ENCODE data around the gene FOXS1. TPM values are rescaled to one million over a fixed set of nuclear protein-coding genes. Genes with fewer than 3 reads are reported as not detected.

The FOXS1 gene
- total RNA-seq, 1 experiment from 2014 or later: not detected

- Histone ChIP-seq H3K79me2 (ENCODE audit: low read length) (no peaks in the 10 kb centered on the region), H3K27ac (ENCODE audit: low read length) (no peak overlapping the region), H3K9me3 (ENCODE audit: low read length) (no peaks in the 10 kb centered on the region), H3K27me3 (ENCODE audit: low read length) (peaks cover 28% of the 10 kb centered on the region), H3F3A (ENCODE audit: low read length, unreplicated experiment) (no peaks in the 10 kb centered on the region), H4K20me1 (ENCODE audit: low read length) (no peaks in the 10 kb centered on the region), H3K4me3 (ENCODE audit: low read length) (no peak overlapping the region), H3K9me2 (replicated peaks; ENCODE audit: low read length) (no peaks in the 10 kb centered on the region), H2AFZ (ENCODE audit: low read length) (no peak overlapping the region), H3K4me2 (ENCODE audit: low read length) (no peak overlapping the region), H3K36me3 (ENCODE audit: low read depth, low read length) (no peaks in the 10 kb centered on the region), H3K9ac (ENCODE audit: low read length) (no peak overlapping the region), H3K4me1 (ENCODE audit: insufficient read depth, low read length) (0 out of 2 replicates have a peak, but pooled peaks cover 3% of the 10 kb centered on the region)
- CTCF ChIA-PET: interaction anchor here (0.6 to 2.3 kb wide), 5 partner anchors 28 to 205 kb away, joined by 3 to 23 read pairs (median 4); partner anchors contain the start of gene PDRG1
- no TSS peak for BruUV-seq (replicated peaks)
- ATAC-seq: peak; percentile 19; the same call in 1 of the 2 replicates
- POLR2A ChIA-PET (ENCODE audit: unreplicated experiment): no interaction called here
- TF ChIP-seq EZH2 (IDR thresholded peaks at IDR 0.05; ENCODE audit: low read length, unreplicated experiment): no peak
- TF ChIP-seq EZH2phosphoT487 (IDR thresholded peaks at IDR 0.05; ENCODE audit: borderline replicate concordance, low read length): no peak
- TF ChIP-seq, protein P1, sequence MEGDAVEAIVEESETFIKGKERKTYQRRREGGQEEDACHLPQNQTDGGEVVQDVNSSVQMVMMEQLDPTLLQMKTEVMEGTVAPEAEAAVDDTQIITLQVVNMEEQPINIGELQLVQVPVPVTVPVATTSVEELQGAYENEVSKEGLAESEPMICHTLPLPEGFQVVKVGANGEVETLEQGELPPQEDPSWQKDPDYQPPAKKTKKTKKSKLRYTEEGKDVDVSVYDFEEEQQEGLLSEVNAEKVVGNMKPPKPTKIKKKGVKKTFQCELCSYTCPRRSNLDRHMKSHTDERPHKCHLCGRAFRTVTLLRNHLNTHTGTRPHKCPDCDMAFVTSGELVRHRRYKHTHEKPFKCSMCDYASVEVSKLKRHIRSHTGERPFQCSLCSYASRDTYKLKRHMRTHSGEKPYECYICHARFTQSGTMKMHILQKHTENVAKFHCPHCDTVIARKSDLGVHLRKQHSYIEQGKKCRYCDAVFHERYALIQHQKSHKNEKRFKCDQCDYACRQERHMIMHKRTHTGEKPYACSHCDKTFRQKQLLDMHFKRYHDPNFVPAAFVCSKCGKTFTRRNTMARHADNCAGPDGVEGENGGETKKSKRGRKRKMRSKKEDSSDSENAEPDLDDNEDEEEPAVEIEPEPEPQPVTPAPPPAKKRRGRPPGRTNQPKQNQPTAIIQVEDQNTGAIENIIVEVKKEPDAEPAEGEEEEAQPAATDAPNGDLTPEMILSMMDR (conservative IDR thresholded peaks at IDR 0.05; ENCODE audit: low read depth, low read length): no peak
- peak; percentile 51 for DNase-seq
- intact Hi-C loops (cut with micrococcal nuclease): no loop called here
Measured at GRCh38 chr20:31851240-31851955, 6.0 kb upstream of the FOXS1 start.

DNA sequence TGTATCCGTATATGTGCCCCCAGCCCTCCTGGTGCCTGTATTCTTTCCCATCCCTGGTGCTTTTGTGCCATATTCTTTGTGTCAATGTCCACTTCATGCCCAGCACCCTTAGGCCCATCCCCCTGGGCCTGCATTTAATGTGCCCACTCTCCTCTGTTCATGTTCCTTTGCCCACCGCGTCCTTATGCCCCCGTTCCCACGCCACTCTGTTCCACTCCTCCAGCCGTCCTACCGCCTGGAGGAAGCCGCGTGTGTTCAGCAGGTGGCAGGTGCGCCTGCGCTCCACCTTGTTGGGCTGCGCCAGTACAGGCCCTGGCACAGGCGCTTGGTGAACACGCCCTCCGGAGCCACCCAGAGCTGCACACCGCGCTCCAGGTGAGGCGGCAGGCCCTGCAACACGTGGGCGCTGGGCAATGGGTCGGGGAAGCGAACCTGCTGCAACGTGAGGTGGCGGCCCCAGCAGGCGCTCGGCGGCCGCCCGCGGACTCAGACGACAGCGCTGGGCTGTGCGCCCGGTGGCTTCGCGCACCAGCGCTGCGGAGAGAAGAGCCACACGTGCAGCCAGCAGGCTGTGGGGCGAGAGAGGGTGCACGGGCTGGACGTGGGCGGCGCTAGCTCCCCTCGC is 4.0 kb upstream of the FOXS1 start:
- CTCF ChIA-PET: interaction anchor here (0.5 kb wide), 1 partner anchor 216 kb away, joined by 6 read pairs; no protein-coding TSS in a partner anchor
- Histone ChIP-seq H3K4me2 (ENCODE audit: low read length) (no peak overlapping the region), H3K27me3 (ENCODE audit: low read length) (peaks cover 12% of the 10 kb centered on the region), H2AFZ (ENCODE audit: low read length) (no peak overlapping the region), H3K36me3 (ENCODE audit: low read depth, low read length) (no peaks in the 10 kb centered on the region), H3F3A (ENCODE audit: low read length, unreplicated experiment) (no peaks in the 10 kb centered on the region), H3K79me2 (ENCODE audit: low read length) (no peaks in the 10 kb centered on the region), H3K4me3 (ENCODE audit: low read length) (no peak overlapping the region), H3K9me3 (ENCODE audit: low read length) (no peaks in the 10 kb centered on the region), H3K9me2 (replicated peaks; ENCODE audit: low read length) (no peaks in the 10 kb centered on the region), H3K9ac (ENCODE audit: low read length) (no peak overlapping the region), H3K27ac (ENCODE audit: low read length) (no peak overlapping the region), H3K4me1 (ENCODE audit: insufficient read depth, low read length) (0 out of 2 replicates have a peak, but pooled peaks cover 3% of the 10 kb centered on the region), H4K20me1 (ENCODE audit: low read length) (no peaks in the 10 kb centered on the region)
- BruUV-seq (replicated peaks): no TSS peak
- intact Hi-C loops (cut with micrococcal nuclease): no loop called here
- peak; percentile 4 for DNase-seq
- POLR2A ChIA-PET (ENCODE audit: unreplicated experiment): no interaction called here
- peak; percentile 9; the same call in 1 of the 2 replicates for ATAC-seq
- TF ChIP-seq EZH2phosphoT487 (IDR thresholded peaks at IDR 0.05; ENCODE audit: borderline replicate concordance, low read length): no peak
- TF ChIP-seq, protein P1 (conservative IDR thresholded peaks at IDR 0.05; ENCODE audit: low read depth, low read length): no peak
- no peak for TF ChIP-seq EZH2 (IDR thresholded peaks at IDR 0.05; ENCODE audit: low read length, unreplicated experiment)
